GM21723 (cell line): ENCODE results near the gene EMX1.

ENCODE experiments used
- ATAC-seq: cut with Tn5 transposase; IDR thresholded peaks from one replicate; pipeline ENCODE4 v1.9.1; 2021; ENCODE audit warnings: mild to moderate bottlenecking, moderate library complexity; ENCODE audit not compliant: unreplicated experiment

The EMX1 gene

DNA sequence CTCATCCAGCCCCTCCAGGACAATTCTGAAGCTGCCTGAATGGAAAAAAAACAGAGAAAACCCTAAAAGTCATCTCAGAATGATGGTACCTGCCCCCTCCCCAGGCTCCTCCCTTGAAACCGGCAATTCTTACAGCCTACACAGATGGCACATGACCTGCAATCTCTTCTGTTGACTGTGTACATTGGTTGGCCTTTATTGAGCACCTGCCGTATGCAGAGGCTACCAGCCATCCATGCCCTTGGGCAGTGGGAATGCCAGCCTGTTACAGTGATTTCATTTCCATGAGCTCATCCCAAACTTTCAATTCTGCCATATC lies 57.1 kb downstream of the EMX1 start:
- no peak for ATAC-seq

DNA sequence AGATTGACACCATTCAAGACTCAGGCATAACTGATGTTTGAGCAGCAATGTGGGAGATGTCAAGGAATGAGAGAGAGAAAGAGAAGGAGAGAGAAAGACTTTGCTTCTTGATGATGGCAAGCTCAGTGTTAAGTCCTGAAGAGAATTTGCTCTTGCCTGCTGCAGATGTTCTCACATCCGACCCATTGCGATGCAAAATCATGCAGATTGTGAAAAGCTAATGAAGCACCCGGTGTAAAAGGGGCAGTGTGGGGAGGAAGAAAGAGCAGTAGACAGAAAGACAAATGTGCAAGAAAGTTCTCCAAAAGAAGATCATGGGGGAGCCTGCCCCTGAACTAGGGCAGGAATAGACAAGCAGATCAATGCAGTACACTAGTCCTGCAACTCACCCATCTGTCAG lies 57.7 kb downstream of the EMX1 start:
- no peak for ATAC-seq

DNA sequence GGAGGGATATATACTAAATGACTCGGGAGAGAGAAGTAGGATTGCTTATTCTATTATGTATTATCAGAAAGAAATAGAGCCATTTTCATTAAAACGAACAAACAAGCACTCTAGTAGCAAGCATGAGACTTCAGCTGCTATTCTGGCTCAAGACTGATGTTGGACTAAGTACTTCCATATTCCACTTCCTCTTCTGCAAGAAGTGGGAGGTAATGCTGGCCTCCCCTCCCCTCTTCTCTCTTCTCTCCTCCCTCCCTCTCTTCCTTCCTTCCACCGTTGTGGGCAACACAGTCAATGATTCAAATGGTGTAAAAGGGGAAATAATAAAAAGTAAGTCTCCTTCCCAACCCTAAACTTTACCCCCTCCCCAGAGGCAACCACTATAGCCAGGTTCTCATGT lies 62.6 kb downstream of the EMX1 start:
- ATAC-seq, result no peak

DNA sequence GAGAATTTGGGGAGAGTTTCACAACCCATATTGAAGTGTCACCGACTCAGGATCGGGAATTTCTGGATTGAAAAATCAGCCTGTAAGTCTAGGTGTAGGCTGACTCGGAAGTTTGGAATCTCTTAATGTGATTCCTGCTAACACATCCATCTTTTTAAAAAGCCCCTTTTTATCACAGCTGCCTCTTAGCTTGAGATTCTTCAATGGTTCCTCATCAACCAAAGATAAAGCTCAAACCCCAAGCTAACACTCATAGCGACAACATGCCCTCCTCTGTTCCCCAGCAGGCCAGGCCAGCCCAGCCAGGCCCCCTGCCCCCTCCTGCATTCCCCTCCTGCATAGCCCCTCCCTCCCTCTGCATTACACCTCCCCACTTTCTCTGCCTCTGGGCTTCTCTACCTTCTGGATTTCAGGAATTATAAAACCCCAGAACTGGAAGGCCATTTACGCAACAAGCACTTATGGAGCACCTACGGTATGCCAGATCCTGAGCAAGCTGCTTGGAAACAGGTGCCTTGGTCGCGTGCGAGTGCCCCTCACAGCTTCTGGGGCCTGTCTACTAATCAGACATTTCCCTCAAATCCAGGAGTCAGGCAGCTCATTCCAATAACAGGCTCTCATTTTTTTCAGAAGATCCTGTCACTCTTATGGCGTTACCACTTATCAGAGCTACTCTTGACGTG lies 63.4 kb downstream of the EMX1 start:
- ATAC-seq, result no peak

DNA sequence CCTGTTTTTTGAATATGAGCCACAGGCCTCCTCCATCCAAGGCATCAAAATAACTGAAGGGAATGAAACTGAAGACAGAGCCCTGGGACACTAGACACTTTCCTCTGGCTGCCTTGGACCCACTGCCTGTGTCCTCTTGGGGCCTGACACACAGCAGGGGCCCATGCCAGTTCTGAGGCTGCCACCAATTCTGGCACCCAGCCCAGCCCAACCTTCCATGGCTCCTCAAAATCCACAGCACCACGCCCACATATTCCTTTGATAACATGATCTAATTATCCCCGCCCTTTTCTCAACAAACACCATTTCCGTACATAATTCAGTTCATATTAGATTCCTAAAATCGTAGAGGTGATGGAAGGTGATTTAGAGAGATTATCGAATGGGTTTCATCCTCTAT lies 64.2 kb downstream of the EMX1 start:
- ATAC-seq, result no peak

DNA sequence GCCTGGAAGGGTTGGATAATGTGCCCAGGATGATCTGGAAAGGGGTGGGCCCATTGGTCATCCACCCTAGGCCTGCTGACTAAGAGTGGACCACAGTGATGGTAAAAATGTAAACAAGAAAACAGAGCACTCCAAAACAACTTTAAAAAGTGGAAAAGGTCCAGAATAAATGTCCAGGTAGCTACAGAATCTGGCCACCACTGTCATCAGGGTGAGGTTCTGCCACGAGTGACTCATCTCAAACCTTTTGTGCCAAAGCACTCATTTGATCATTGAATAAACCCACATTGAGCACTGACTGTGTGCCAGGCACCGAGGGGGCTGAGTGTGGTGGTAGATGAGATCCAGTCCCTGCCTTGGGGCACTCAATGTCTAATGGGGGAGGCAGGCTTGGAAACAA lies 64.9 kb downstream of the EMX1 start:
- ATAC-seq, result no peak

DNA sequence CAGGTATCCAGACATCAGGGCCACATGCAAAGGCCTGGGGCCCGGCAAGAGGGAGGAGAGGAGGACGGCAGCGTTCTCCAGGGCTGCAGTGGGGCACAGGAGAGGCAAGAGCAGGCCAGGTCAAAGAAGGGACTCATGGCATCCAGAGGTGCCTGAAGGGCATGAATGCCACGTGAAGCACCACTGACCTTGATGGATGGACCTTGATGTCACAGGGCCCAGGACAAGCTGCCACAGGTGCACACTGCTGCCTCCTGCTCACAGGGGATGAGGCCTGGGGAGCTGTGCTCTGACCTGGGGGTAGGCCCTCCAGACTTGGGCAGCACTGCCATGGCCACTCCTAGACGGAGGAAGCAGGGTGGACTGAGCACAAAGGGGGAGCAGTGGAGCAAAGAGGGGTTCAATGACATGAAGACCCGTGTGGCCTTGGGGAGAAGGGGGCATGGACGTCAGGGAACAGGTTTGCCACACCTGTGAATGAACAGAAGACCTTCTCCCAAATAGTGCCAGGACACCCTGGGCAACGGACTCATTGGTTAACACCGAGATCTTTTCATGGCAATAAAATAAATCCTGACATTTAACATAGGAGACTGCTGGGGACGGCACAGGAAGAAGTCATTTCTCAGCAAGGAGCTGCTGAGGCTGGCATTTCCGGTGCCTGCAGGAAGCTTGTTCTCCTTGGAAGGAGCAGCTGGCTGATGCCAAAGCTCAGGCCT lies 65.6 kb downstream of the EMX1 start:
- ATAC-seq, result no peak

DNA sequence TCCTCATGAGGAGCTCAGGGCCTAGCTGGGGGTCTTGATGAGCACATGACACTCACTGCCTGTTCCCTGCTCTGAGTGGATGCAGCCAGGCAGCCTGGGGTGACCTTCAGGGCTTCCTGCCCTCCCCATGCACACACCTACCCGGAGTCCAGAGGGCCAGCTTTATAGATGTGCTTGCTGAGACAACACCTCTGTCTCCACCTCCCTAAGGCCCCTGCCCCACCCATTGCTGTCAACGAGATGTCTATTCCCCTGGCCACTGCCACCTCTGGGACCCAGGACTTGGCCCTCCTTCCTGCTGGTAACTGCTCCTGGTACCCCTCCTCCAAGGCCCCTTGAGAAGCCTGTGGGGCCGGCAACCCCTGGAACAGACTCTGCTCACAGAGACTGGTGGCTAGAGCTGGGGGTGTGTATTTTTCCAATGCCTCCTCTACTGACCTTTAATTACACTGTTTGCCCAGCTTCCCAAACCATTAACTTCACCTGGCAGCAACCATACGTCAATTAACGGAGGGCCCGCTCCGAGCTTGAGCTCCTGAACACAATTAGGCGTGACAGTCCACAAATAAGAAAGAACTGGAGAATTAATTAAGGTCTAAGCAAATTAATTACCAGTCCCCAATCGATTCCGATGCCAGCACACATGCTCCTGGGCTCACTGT lies 66.3 kb downstream of the EMX1 start:
- ATAC-seq, result no peak

DNA sequence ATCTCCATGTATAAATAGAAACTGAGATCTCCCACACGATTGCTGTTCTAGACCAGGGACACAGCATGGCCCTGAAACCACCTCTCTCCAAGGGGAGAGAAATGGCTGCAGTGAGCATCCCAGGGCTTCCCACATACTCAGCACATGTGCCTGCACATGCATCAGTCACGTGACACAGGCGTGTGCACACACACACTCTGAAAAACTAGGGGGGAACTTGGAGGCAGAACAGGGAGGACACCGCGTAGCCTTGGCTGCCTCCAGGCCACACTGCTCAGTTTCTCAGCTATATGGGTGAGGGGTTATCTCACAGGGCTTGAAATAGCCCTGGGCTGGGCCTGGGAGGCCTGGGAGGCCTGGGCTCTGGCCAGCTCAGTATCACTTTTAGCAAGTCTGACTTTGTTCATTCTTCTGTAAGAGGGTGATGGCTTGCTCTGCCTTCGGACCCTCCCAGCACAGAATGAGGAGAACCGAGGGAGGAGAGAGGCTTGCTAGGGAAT lies 66.9 kb downstream of the EMX1 start:
- ATAC-seq, result no peak
